Stimulated activated CD8-positive, alpha-beta memory T cell treated with anti-CD3 and anti-CD28 coated beads, Interleukin-7, amount 100 ng/mL, for 24 hours (primary cell): ENCODE measurements around the gene SQSTM1.

ENCODE experiments used
- DNase-seq: peaks from one replicate; pipeline ENCODE4 v3.0.0-alpha.2; 2020; ENCODE audit warnings: low read depth

SQSTM1 gene

GRCh38 chr5:179806250-179807048 is 14.3 kb upstream of the SQSTM1 start, which contains the start of gene MGAT4B:
MGAT4B (minus strand) TSS chr5:179806866; CDS start chr5:179806583, 283 bp downstream.
- DNase-seq: peak; percentile 31

- DNase-seq: no peak
Measured at GRCh38 chr5:179812135-179812825, 8.4 kb upstream of the SQSTM1 start.

- no peak for DNase-seq
Measured at GRCh38 chr5:179812997-179813607, 7.6 kb upstream of the SQSTM1 start.

- no peak for DNase-seq
Measured at GRCh38 chr5:179814090-179814489, 6.6 kb upstream of the SQSTM1 start.

- no peak for DNase-seq
Measured at GRCh38 chr5:179815491-179816249, 5.0 kb upstream of the SQSTM1 start.

- DNase-seq: no peak
Measured at GRCh38 chr5:179816401-179816795, 4.3 kb upstream of the SQSTM1 start.

- no peak for DNase-seq
Measured at GRCh38 chr5:179816796-179817469, 3.8 kb upstream of the SQSTM1 start.

- no peak for DNase-seq
Measured at GRCh38 chr5:179817470-179817840, 3.2 kb upstream of the SQSTM1 start.

GRCh38 chr5:179817890-179818745 is 2.6 kb upstream of the SQSTM1 start:
- no peak for DNase-seq

GRCh38 chr5:179818746-179819295 is 1.9 kb upstream of the SQSTM1 start:
- DNase-seq: peak; percentile 70

- DNase-seq: no peak
Measured at GRCh38 chr5:179819296-179820126, 1.2 kb upstream of the SQSTM1 start.

- DNase-seq: no peak
Measured at GRCh38 chr5:179820127-179820482, 600 bp upstream of the SQSTM1 start.

- DNase-seq: peak; percentile 73
Measured at GRCh38 chr5:179821298-179822058, 773 bp downstream of the SQSTM1 start.

GRCh38 chr5:179822059-179822432 is 1.3 kb downstream of the SQSTM1 start:
- no peak for DNase-seq

GRCh38 chr5:179822444-179822990 is 1.8 kb downstream of the SQSTM1 start:
- no peak for DNase-seq

- DNase-seq: no peak
Measured at GRCh38 chr5:179823937-179824744, 3.4 kb downstream of the SQSTM1 start.

- no peak for DNase-seq
Measured at GRCh38 chr5:179824745-179825112, 4.0 kb downstream of the SQSTM1 start.
